GM19452 (cell line): ENCODE data around the gene REEP1.

Experiments used
- ATAC-seq: cut with Tn5 transposase; IDR thresholded peaks from one replicate; pipeline ENCODE4 v1.9.1; 2021; ENCODE audit not compliant: unreplicated experiment

Gene REEP1, protein sequence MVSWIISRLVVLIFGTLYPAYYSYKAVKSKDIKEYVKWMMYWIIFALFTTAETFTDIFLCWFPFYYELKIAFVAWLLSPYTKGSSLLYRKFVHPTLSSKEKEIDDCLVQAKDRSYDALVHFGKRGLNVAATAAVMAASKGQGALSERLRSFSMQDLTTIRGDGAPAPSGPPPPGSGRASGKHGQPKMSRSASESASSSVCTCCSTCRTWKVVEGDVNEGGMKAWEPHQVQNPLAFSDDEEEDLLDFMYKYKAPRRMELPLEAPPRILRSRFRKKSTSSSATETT

DNA sequence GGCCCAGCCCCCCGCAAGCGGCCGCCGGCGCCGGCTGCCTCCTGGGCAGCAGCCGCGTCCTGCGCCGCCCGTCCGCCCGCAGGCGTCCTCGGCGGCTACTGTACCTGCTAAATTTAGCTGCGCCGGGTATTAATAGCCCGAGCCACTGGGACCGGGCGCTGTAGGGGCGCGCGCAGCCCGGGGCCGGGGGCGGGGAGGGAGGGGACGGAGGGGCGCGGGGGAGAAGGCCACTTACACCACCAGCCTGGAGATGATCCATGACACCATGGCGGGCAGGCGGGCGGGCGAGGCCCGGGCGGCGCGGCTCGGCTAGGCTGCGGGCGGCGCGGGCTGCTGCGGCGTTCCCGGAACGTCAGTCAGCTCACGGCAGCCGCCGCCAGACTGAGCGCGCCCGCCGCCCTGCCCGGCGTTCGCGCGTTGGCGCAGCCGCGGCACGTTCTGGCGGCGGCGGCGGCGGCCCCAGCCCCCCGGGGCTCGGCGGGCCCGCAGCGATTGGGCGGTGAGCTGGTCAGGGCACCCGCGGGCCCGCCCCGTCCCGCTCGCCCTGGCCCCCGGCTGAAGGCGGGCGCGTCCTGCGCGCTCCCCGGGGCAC is at the start of gene REEP1:
Gene REEP1, minus strand, starts transcription at position 383 of the 592 bp plus-strand sequence. Its CDS starts 116 bp downstream, at position 267.
- peak; percentile 46 for ATAC-seq

DNA sequence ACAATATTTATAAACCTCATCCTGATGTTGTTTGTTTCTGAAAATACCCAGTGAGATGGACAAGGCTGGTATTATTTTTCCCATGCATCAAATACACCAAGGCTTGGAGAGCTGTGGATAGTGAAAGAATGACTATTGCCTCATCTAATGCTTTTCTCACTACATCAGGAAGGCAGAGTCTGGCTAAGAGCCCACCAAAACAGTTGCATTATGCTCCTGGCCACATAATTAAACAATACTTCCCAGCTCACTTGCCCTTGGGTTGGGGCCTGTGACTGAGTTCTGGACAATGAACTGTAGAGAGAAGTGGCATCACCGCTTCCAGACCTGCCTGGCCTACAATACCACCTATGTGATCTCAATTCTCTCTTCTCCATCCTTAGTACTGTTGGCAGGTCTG is 46.4 kb upstream of the REEP1 start:
- no peak for ATAC-seq

DNA sequence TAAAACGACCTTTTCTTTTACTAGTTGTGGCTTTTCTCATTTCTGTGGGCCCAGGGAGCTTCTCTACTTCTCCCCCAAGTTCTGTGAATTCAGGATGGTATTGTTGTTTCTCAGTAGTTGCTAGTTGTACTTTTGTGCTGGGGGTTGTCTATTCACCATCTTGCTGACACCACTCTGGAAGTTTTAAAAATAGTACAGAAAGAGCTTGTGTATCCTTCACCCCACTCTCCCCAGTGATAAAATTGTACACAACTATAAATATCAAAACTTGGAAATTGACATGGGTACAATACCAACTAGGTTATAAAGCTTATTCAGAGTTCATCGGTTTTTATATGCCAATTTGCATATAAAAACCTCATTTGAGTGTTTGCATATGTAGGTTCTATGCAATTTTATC is 45.3 kb upstream of the REEP1 start:
- no peak for ATAC-seq

DNA sequence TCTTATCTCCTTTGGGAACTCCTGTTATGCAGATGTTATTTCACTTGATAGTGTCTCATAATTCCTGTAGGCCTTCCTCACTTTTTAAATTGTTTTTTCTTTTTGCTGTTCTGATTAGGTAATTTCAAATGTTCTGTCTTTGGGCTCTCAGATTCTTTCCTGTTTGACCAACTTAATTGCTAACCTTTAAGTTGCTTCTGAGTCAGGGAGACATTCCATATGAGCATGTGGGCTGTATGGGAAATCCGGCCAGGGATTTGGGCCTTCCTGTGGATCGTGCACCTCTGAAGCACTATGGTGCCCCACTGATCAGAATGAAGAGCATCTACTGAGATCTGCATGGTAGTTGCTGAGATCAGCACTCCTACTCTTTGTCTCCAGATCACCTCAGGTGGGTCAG is 44.7 kb upstream of the REEP1 start:
- no peak for ATAC-seq

DNA sequence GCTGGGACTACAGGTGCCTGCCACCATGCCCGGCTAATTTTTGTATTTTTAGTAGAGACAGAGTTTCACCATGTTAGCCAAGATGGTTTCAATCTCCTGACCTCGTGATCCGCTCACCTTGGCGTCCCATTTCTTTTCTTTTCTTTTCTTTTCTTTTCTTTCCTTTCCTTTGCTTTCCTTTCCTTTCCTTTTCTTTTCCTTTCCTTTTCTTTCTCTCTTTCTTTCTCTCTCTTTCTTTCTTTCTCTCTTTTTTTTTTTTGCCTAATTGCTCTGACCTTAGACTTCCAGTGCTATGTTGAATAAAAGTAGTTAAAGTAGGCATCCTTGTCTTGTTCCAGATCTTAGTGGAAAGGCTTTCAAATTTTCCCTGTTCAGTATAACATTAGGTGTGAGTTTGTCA is 41.0 kb upstream of the REEP1 start:
- no peak for ATAC-seq

DNA sequence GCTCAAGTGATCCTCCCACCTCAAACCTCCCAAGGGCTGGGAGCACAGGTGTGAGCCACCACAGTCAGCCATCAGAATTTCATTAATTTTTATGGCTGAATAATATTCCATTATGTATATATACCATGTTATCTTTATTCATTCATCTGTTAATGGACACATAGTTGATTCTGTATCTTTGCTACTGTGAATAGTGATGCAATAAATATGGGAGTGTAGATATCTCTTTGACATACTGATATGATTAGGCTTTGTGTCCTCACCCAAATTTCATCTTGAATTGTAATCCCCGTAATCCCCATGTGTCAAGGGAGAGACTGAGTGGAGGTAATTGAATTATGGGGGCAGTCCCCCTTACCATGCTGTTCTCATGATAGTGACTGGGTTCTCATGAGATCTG is 38.2 kb upstream of the REEP1 start:
- no peak for ATAC-seq

DNA sequence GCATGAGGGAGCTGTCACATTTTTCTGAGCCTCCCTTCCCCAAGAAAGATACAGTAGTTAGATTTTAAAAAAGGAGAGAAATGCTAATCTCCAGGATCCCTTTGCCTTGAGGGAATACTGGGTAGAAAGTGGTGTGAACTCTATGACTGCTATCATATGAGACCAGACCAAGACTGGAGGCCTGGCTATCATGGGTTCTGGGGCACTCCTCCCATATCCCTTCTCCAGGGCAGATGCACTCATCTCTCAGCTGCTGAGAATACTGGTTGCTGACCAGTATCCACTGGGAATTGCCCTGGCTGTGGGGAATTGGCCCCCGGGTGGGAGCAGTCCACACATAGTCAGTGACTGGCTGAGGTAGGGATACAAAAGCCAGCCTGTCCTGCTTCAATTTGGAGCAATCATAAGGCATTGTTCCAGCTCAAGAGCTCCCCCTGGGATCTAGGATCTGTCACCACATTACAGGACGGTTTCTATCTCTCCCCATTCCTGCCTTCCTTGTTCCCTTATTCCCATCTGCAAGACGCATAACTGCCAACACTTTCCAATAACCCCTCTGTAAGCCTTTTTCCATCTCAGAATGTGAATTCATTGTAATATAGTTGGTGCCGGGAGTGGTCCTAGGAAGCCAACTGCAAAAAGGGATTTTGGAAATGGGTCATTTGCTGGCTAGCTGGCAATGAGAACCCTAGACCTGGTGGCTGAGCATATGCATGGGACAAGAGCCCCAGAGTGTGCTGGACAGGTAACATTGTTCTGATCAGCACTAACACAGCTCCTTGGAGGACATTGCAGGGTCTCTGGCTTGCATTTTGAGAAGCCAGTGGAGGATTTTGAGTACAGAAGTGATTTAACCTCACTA is 35.4 kb upstream of the REEP1 start:
- ATAC-seq = no peak

DNA sequence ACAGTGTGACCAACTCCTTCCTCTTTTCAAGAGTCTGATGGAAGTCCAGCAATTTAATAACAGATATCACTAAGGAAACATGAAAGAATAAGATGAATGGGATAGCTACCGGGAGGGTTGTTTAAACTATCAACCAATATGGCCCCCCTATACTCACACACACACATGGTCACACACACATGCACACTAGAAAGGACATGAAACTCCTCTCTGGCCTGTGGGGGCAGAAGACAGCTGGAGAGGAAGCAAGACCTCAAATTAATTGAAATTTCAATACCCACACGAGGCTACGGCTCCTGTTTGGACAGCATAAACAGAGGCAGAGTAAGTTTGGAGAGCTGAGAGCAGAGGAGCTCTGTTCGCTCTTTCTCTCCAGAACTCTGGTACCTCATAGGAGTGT is 34.7 kb upstream of the REEP1 start:
- no peak for ATAC-seq

DNA sequence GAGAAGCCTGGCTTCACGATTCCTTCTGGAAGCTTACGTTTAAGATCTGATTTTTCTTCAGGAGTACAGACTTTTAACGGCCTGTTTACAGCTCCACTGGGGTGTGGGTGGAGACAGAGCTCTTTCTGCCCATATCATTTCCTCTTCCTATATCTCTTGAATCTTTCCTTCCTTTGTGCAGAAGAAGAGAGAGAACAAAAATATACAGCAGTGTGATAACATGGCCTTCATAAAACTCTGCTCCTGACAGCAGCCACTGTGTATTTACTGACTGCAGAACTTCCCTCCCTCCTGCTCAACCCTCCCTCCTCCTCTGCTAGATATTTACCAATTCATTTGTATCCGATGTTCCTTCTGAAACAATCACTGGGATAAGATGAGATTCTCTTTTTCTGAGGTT is 34.1 kb upstream of the REEP1 start:
- ATAC-seq = no peak

DNA sequence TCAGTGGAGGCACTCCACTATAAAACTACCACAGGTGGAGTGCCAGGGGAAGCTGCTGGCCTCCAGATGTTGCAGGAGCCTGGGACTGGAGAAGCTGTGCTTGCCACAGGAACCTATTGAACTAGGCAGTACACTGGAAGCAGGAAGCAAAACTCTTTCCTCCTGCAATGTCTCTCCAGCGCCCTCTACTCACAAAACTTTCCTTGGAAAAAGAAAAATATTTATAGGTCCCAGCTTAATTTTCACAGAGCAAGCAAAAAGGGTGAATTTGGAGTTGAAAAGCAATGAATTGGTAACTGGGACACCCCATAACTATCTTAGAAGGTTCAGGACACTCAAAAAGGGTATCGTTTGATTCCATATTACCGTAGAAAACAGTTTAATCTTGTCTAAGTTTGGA is 33.2 kb upstream of the REEP1 start:
- ATAC-seq = no peak

DNA sequence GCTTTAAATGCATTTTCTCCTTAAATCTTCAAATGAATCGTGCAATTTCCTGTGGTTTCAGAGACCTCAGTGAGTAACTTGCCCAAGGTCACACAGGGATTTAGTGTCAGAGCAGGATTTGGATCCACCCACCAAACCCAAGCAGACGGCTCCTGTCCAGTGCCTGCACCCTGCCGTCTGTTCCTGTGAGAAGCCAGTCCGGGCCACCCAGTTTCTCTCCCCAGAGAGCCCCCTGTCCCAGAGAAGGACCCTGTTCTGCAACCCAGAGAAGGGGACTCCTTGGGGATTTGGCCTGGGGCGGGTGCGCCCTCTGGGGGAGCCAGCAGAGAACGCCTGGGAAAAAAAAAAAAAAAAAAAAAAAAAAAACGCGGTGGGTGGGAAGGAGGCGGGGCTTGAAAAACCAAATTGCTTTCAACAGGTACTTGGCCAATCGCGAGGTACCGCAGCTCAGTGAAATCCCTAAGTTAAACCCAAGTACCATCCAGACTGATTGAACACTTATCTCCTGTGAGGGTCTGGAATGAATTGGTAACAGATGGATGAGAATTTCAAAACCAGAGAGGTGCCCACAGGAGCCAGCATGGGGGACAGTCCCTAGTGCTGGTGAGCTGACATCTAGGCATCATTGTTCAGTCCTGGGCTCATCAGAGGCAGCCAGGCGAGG is 30.9 kb upstream of the REEP1 start:
- ATAC-seq = no peak

DNA sequence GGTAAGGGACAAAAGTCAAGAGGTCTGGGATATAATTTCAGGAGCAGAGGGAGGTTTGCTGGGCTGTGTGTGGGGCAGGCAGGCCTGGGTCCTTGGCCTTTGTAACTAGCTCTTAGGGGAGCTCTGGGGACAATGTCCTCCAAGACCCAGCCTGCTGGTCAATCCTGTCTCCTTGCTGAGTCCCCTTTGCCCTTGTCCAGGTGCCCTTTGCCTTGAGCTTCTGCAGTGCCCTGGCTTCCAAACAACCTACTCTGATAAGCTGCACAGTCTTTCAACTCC is 30.0 kb upstream of the REEP1 start:
- no peak for ATAC-seq

DNA sequence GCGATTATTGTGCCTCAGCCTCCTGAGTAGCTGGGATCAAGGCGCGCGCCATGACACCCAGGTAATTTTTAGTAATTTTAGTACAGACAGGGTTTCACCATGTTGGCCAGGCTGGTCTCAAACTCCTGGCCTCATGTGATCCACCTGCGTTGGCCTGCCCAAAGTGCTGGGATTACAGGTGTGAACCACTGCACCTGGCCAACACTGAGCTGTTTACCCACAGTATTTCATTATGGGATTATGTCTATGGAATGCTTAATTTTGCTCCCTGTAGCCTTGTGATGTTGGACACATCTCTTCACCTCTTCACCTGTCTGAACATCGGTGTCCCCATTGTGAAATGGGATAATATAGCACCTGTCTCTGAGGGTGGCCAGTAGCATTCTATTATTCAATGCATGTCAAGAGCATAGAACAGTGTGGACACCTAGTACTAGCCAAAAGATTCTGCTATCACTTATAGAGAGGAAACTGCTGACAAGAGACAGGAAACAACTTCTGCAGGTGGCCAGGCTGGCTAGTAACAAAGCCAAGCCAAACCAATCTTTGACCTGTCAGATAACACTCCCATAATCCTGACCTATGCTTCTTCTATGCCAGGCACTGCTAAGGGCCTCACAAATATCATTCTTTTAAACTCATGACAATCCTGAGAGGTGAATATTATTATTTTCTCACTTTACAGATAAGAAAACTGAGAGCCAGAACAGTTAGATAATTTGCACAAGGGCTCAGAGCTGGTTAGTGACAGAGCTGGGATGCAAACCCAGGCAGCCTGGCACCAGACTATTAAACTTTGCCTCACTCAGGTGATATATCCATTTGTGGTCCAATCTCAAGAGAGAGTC is 29.4 kb upstream of the REEP1 start:
- ATAC-seq = no peak

DNA sequence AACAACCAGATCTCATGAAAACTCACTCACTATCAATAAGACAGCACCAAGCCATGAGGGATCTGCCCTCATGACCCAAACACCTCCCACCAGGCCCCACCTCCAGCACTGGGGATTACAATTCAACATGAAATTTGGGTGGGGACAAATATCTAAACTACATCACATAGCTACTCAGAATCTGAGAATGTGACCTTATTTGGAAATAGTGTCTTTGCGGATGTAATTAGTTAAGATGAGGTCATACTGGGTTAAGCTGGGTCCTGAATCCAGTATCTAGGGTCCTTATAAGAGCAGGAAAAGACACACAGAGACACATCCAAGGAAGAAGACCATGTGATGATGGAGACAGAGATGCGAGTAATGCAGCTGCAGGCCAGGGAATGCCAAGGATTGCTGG is 27.5 kb upstream of the REEP1 start:
- ATAC-seq = no peak

DNA sequence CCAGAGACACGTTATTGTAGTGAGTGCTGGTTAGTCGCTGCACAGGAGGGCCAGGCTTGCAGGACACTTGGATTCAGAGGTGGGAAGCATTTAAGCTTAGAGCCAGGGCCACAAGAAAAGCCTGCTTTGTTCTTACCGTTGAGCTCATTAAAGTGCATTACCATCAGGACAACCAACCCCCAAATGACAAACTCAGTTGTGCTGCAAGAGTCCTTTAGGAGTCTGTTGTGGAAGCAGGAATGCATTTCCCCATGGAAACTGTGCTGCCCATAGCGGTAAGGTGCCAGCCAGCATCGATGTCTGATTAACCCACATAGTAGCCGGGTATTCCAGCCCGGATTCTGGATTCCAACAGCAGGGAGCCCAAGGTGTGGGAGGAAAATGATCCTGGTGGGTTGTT is 23.4 kb upstream of the REEP1 start:
- ATAC-seq = no peak

DNA sequence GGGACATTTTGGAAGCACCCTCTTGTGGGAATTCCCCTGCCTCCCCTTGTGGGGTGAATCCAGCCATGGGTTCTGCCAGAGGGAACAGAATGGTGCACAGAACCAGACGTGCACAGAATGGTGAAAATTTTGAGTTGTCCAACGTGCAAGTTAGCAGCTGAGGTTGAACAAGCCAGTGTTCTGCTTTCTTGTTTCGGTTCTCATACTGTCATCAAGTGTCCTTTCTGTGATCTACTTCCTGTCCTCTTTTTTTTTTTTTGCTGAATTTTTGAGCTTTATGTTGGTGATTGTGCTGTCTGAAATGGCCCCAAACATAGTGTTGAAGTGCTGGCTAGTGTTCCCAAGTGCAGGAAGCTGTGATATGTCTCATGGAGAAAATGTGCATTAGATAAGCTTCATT is 21.5 kb upstream of the REEP1 start:
- ATAC-seq = peak; percentile 99

DNA sequence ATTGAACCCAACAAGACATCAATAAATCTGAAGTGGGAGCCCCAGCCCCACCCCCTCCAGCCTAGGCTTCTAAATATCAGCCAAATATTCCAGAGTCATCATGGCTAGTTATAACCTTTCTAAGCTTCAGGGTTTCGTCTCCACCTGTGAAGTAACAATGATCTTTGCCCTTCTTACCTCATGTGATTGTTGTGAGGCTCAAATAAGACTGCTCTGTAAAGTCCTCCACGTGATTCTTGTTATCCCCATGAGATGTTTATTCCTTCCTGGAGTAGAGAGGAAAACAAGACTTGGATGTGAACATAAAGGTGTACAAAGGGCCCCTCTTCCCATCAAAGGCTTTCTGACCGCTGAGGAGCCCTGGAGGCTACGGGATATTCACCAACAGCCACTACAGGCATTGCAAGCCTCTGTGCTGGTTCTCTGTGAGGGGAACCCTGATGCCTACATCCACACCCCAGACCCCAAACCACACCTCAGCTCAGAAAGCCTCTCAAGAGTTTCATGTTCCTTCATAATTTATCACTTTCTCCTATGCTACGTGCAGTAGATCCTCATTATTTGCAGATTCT is 20.1 kb upstream of the REEP1 start:
- no peak for ATAC-seq

DNA sequence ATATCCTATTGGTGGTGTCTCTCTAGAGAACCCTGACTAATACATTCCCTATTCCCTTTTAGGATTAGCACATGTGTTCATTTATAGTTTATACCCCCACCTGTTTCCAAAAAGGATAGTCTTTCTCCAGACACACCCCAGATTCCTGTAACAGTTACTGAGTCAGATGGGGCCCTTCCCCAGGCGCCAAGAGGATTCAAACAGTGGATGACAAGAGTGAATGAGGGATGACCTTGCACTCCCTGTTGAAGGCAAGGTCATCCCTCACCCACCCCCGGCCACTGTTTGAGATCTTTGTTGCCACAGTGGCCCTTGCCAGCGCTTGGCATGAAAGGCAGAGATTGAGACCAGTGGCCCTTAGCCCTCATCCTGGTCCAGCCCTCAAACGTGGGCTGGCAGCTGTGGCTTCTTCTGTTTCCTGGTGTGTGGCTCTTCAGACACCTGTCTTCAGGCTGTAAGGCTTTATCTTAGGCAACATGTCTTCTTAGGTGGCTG is 15.3 kb upstream of the REEP1 start:
- no peak for ATAC-seq

DNA sequence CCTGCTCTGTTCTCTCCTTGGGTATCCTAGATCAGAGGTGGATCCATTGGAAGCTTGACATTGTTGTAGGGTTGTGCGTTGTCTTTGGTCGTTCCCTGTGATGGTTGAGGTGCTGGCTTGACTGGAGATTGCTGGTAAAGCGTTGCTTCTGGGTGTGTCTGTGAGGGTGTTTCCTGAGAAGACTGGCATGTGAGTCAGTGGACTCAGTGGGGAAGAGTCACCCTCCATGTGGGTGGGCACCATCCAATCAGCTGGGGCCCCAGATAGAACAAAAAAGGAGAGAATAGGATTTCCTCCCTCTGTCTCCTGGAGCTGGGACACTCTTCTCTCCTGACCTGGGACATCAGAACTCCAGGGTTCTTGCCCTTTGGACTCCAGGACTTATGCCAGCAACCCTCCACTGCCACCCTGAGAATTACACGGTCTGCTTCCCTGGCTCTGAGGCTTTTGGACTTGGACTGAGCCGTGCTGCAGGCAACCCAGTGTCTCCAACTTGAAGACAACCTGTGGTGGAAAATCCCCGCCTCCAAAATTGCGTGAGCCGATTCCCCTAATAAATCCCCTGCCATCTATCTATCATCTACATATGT is 14.8 kb upstream of the REEP1 start:
- ATAC-seq = no peak

DNA sequence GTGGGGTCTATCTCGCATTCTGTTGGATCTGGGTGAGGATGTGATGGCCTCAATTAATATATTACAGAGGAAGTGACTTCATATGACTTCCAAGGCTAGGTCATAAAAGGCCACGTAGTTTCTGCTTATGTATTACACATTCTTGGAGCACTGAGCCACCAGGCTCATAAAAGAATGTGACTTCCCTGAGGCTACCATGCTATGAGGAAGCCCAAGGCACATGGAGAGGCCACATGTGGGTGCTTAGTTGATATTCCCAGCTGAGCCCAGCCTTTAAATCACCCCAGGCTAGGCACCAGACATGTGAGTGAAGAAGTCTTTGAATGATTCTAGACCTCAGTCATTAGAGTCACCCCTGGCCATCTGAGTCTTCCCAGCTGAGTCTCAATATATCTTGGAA is 13.3 kb upstream of the REEP1 start:
- no peak for ATAC-seq
